Stimulated activated CD8-positive, alpha-beta memory T cell treated with anti-CD3 and anti-CD28 coated beads, Interleukin-2, amount 100 ng/mL, for 48 hours (primary cell): ENCODE data around the gene FOXRED2.
"Not testable (repeated sequence)": the region's sequence is repeated elsewhere in the genome, so short reads cannot be mapped to it uniquely, and the experiment has no call there.

ENCODE experiments used
- DNase-seq, 2 donors: peaks; one replicate each; pipeline ENCODE4 v3.0.0-alpha.2; 2020; ENCODE audit warnings: low read depth in 2 of 2

Gene FOXRED2

GRCh38 chr22:36450923-36451322 is 55.9 kb downstream of the FOXRED2 start:
- not testable (repeated sequence) for DNase-seq

GRCh38 chr22:36449596-36450175 is 57.2 kb downstream of the FOXRED2 start:
- no peak for DNase-seq

GRCh38 chr22:36447632-36448031 is 59.2 kb downstream of the FOXRED2 start:
- DNase-seq = no peak

- DNase-seq = no peak
Measured at GRCh38 chr22:36445158-36445668, 61.6 kb downstream of the FOXRED2 start.

- DNase-seq = no peak
Measured at GRCh38 chr22:36443198-36443770, 63.6 kb downstream of the FOXRED2 start.

- no peak for DNase-seq
Measured at GRCh38 chr22:36442506-36443197, 64.2 kb downstream of the FOXRED2 start.

- DNase-seq = no peak
Measured at GRCh38 chr22:36440429-36441002, 66.3 kb downstream of the FOXRED2 start.

- no peak for DNase-seq
Measured at GRCh38 chr22:36439481-36440271, 67.2 kb downstream of the FOXRED2 start.
